HepG2 (cell line): Measurements from ENCODE around the gene STPG4. TPM values are rescaled to one million over a fixed set of nuclear protein-coding genes. Genes with fewer than 3 reads are reported as not detected.

Source experiments
- ARNT2 ChIP-seq: sonication (generic); formaldehyde crosslinking; IDR thresholded peaks from 2 replicates; pipeline ENCODE4 v1.8.0; 2022; ENCODE audit warnings: mild to moderate bottlenecking, low read depth, missing genetic modification reagents, moderate library complexity
- CBX5 ChIP-seq: sonication (generic); formaldehyde crosslinking; IDR thresholded peaks from 2 replicates; pipeline ENCODE4 v1.4.0; 2020; ENCODE audit warnings: missing genetic modification reagents, borderline replicate concordance
- DR1 ChIP-seq: sonication (generic); formaldehyde crosslinking; IDR thresholded peaks from 2 replicates; pipeline ENCODE4 v1.8.0; 2021; ENCODE audit warnings: mild to moderate bottlenecking, missing genetic modification reagents, inconsistent platforms
- FOXO1 ChIP-seq: sonication (generic); formaldehyde crosslinking; IDR thresholded peaks from 2 replicates; pipeline ENCODE4 v1.4.0; 2020; ENCODE audit warnings: missing genetic modification reagents
- HNRNPUL1 ChIP-seq: fragments of 200-400 bp; formaldehyde crosslinking; IDR thresholded peaks from 2 replicates; pipeline ENCODE4 v1.6.1; 2017; ENCODE audit warnings: low read depth, mild to moderate bottlenecking, low read length, moderate library complexity
- LRRFIP1 ChIP-seq: sonication (generic); formaldehyde crosslinking; conservative IDR thresholded peaks from 2 replicates; pipeline ENCODE4 v1.4.0; 2020; ENCODE audit warnings: missing genetic modification reagents
- MNT ChIP-seq: fragments of 450-650 bp; IDR thresholded peaks from 2 replicates; pipeline ENCODE4 v1.6.1; 2016
- NFIB ChIP-seq: sonication (generic); formaldehyde crosslinking; IDR thresholded peaks from 2 replicates; pipeline ENCODE4 v1.9.0; 2021; ENCODE audit warnings: missing genetic modification reagents, mild to moderate bottlenecking, borderline replicate concordance
- NFIC ChIP-seq: IDR thresholded peaks from 2 replicates; pipeline ENCODE4 v1.6.1; 2012; ENCODE audit warnings: mild to moderate bottlenecking, low read length, inconsistent platforms
- ZBED4 ChIP-seq: sonication (generic); formaldehyde crosslinking; IDR thresholded peaks from 2 replicates; pipeline ENCODE4 v1.4.0; 2020; ENCODE audit warnings: missing genetic modification reagents, borderline replicate concordance
- ZBTB26 ChIP-seq: IDR thresholded peaks from 2 replicates; pipeline ENCODE4 v1.6.1; 2016; ENCODE audit warnings: missing compliant biosample characterization, missing genetic modification reagents, borderline replicate concordance
- ZNF160 ChIP-seq: sonication (generic); formaldehyde crosslinking; IDR thresholded peaks from 2 replicates; pipeline ENCODE4 v1.8.0; 2022; ENCODE audit warnings: mild to moderate bottlenecking, inconsistent platforms, missing genetic modification reagents
- ZNF326 ChIP-seq: sonication (generic); formaldehyde crosslinking; IDR thresholded peaks from 2 replicates; pipeline ENCODE4 v1.4.0; 2020; ENCODE audit warnings: missing genetic modification reagents, borderline replicate concordance
- ZNF569 ChIP-seq: sonication (generic); formaldehyde crosslinking; IDR thresholded peaks from 2 replicates; pipeline ENCODE4 v1.5.0; 2020; ENCODE audit warnings: mild to moderate bottlenecking, missing genetic modification reagents, moderate library complexity, borderline replicate concordance
- ZNF577 ChIP-seq: sonication (generic); formaldehyde crosslinking; IDR thresholded peaks from 2 replicates; pipeline ENCODE4 v1.4.0; 2020; ENCODE audit warnings: mild to moderate bottlenecking, low read depth, missing genetic modification reagents, borderline replicate concordance
- ZNF772 ChIP-seq: sonication (generic); formaldehyde crosslinking; IDR thresholded peaks from 2 replicates; pipeline ENCODE4 v1.5.0; 2020; ENCODE audit warnings: mild to moderate bottlenecking, missing genetic modification reagents
- ZNF773 ChIP-seq: sonication (generic); formaldehyde crosslinking; IDR thresholded peaks from 2 replicates; pipeline ENCODE4 v1.4.0; 2020; ENCODE audit warnings: missing genetic modification reagents, borderline replicate concordance
- ZSCAN21 ChIP-seq: sonication (generic); formaldehyde crosslinking; IDR thresholded peaks from 2 replicates; pipeline ENCODE4 v1.8.0; 2022; ENCODE audit warnings: mild to moderate bottlenecking, missing genetic modification reagents, moderate library complexity, borderline replicate concordance
- polyA plus RNA-seq, 8 experiments: library from polyadenylated mRNA; depleted of rRNA in 3 of 8; stranded (reverse) in 7 of 8; unstranded in 1 of 8; fragments of >200 nt; fragmentation: Illumina TruSeq in 4 of 8; extraction: Trizol in 4 of 8; gene quantifications; 2 replicates each; pipeline versions ENCODE4 v1.2.1 to v1.2.3, GENCODE V29; 2011 to 2016; ENCODE audit warnings: low read depth in 4 of 8, missing spikeins in 1 of 8, mixed read lengths in 1 of 8; ENCODE audit not compliant: insufficient read depth in 1 of 8
- total RNA-seq, 5 experiments: library from RNA; depleted of rRNA; stranded (reverse); fragments of >200 nt; fragmentation: Illumina TruSeq; extraction: Trizol; gene quantifications; 2 replicates each; pipeline ENCODE4 v1.2.3, GENCODE V29; 2016; ENCODE audit warnings: low read depth in 1 of 5

STPG4 gene
- total and polyA plus RNA-seq, 2 of the 13 experiments (the other 11 are each of a cell fraction or from before 2014, with no cell fraction given) = 0.11 to 0.15 TPM

GRCh38 chr2:47078541-47079482 is 76.3 kb downstream of the STPG4 start (continued):
- TF ChIP-seq CBX5 (CRISPR knock-in tag) (peak; percentile 8; the same call in 1 of the 2 replicates), ZBTB26 (CRISPR knock-in tag) (no peak), FOXO1 (peak; percentile 99), ZNF326 (no peak), LRRFIP1 (CRISPR knock-in tag) (no peak), DR1 (CRISPR knock-in tag) (no peak), ZNF577 (CRISPR knock-in tag) (no peak), ZNF569 (no peak), ZSCAN21 (no peak), NFIC (no peak), ARNT2 (CRISPR knock-in tag) (no peak), HNRNPUL1 (no peak), ZBED4 (CRISPR knock-in tag) (peak; percentile 95; the same call in 1 of the 2 replicates), MNT (no peak), ZNF772 (CRISPR knock-in tag) (no peak), NFIB (no peak), ZNF160 (CRISPR knock-in tag) (0 out of 2 replicates have a peak, but pooled peaks have one; percentile 10), ZNF773 (no peak)
